NOMO-1 (cell line): ENCODE results near the gene TMEM259.

ENCODE experiments used
- DNase-seq, 2 experiments: peaks; one replicate each; lab custom pipeline; 2025; ENCODE audit not compliant: unreplicated experiment in 2 of 2; lab: John Stamatoyannopoulos, UW

Gene TMEM259

GRCh38 chr19:1017906-1018305 is 3.0 kb downstream of the TMEM259 start:
- no peak for DNase-seq

- DNase-seq: no peak
Measured at GRCh38 chr19:1017115-1017905, 3.6 kb downstream of the TMEM259 start.

GRCh38 chr19:1016647-1017114 is 4.2 kb downstream of the TMEM259 start:
- no peak for DNase-seq

GRCh38 chr19:1015782-1016646 is 4.9 kb downstream of the TMEM259 start:
- no peak for DNase-seq

- DNase-seq: no peak
Measured at GRCh38 chr19:1015061-1015781, 5.7 kb downstream of the TMEM259 start.

- DNase-seq: no peak
Measured at GRCh38 chr19:1014161-1015060, 6.5 kb downstream of the TMEM259 start.

- DNase-seq: no peak
Measured at GRCh38 chr19:1013218-1013617, 7.7 kb downstream of the TMEM259 start.

- no peak for DNase-seq
Measured at GRCh38 chr19:1012334-1012733, 8.6 kb downstream of the TMEM259 start.

- DNase-seq: no peak
Measured at GRCh38 chr19:1011831-1012333, 9.0 kb downstream of the TMEM259 start.

- no peak for DNase-seq
Measured at GRCh38 chr19:1010586-1011510, 10.1 kb downstream of the TMEM259 start.

GRCh38 chr19:1009981-1010538 is 10.9 kb downstream of the TMEM259 start:
- DNase-seq: no peak

GRCh38 chr19:1009041-1009980 is 11.6 kb downstream of the TMEM259 start:
- DNase-seq: no peak

GRCh38 chr19:1008268-1009040 is 12.5 kb downstream of the TMEM259 start:
- no peak for DNase-seq

GRCh38 chr19:1007399-1008251 is 13.3 kb downstream of the TMEM259 start:
- DNase-seq: no peak

- no peak for DNase-seq
Measured at GRCh38 chr19:1006711-1007398, 14.1 kb downstream of the TMEM259 start.
